ENCODE measurements around the gene SNX25. TPM values are rescaled to one million over a fixed set of nuclear protein-coding genes. Genes with fewer than 3 reads are reported as not detected.

Gene SNX25
- total RNA-seq, 4 donors from 2014 or later = 11.3 to 17.3 (median 13.4) TPM

GRCh38 chr4:185394568-185395237, 185.3 kb downstream of the SNX25 start:
- H3K4me1 ChIP-seq = peaks cover 22 to 28% of the 10 kb centered on the region in 2 donors

GRCh38 chr4:185395238-185395955, 186.0 kb downstream of the SNX25 start, which contains the start of gene LRP2BP:
LRP2BP (minus strand) TSS chr4:185395924; CDS start chr4:185378186, 17,738 bp downstream.
- in situ Hi-C loops (cut with MboI; ENCODE audit: low sequenced_read_pairs in 4 of 4) = loop anchor here in 3 of 4 donors (10.0 to 25.0 kb wide), 2 partner anchors 183 to 191 kb away; partner anchors contain the start of genes CFAP97 (in 3 of the 3) and SNX25 (in 3 of the 3)
- no peak for TF ChIP-seq POLR2A (IDR thresholded peaks at IDR 0.05)
- TF ChIP-seq, protein P1, sequence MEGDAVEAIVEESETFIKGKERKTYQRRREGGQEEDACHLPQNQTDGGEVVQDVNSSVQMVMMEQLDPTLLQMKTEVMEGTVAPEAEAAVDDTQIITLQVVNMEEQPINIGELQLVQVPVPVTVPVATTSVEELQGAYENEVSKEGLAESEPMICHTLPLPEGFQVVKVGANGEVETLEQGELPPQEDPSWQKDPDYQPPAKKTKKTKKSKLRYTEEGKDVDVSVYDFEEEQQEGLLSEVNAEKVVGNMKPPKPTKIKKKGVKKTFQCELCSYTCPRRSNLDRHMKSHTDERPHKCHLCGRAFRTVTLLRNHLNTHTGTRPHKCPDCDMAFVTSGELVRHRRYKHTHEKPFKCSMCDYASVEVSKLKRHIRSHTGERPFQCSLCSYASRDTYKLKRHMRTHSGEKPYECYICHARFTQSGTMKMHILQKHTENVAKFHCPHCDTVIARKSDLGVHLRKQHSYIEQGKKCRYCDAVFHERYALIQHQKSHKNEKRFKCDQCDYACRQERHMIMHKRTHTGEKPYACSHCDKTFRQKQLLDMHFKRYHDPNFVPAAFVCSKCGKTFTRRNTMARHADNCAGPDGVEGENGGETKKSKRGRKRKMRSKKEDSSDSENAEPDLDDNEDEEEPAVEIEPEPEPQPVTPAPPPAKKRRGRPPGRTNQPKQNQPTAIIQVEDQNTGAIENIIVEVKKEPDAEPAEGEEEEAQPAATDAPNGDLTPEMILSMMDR (IDR thresholded peaks at IDR 0.05 in 4 of 5, conservative IDR thresholded peaks at IDR 0.05 in 1 of 5) = no peak
- H3K36me3 ChIP-seq = peaks cover 0 to 12% of the 10 kb centered on the region in 2 donors
- no peak for DNase-seq
- H3K27me3 ChIP-seq = no peaks in the 10 kb centered on the region
- no peak for ATAC-seq
- peak within 1 kb of the TSS; percentile 83 to 95 (median 90) for H3K4me3 ChIP-seq
- H3K27ac ChIP-seq = peak within 1 kb of the TSS; percentile 98 to 100 (median 100)
- peaks cover 22 to 28% of the 10 kb centered on the region in 2 donors for H3K4me1 ChIP-seq
- intact Hi-C loops (cut with DNase I; ENCODE audit: low total_unique reads) = loop anchor here (10.0 kb wide), 5 partner anchors 199 to 1891 kb away; partner anchors contain the start of genes ACSL1 and ING2
- H3K9me3 ChIP-seq = no peaks in the 10 kb centered on the region

More at GRCh38 chr4:185394568-185395237, 185.3 kb downstream of the SNX25 start:
- Histone ChIP-seq H3K4me3 (peak overlapping the region; percentile 83 to 95 (median 90)), H3K27me3 (no peaks in the 10 kb centered on the region), H3K9me3 (no peaks in the 10 kb centered on the region), H3K36me3 (peaks cover 0 to 5% of the 10 kb centered on the region in 2 donors), H3K27ac (peak overlapping the region; percentile 98 to 100 (median 100))
- ATAC-seq (no peak), DNase-seq (no peak)
- intact Hi-C loops (cut with DNase I; ENCODE audit: low total_unique reads) (loop anchor here (10.0 kb wide), 5 partner anchors 200 to 1890 kb away; partner anchors contain the start of genes ACSL1 and ING2), in situ Hi-C loops (cut with MboI; ENCODE audit: low sequenced_read_pairs in 4 of 4) (loop anchor here in 3 of 4 donors (10.0 to 25.0 kb wide), 2 partner anchors 182 to 190 kb away; partner anchors contain the start of genes CFAP97 (in 3 of the 3) and SNX25 (in 3 of the 3))
- TF ChIP-seq, protein P1 (IDR thresholded peaks at IDR 0.05 in 4 of 5, conservative IDR thresholded peaks at IDR 0.05 in 1 of 5) = no peak
- no peak for TF ChIP-seq POLR2A (IDR thresholded peaks at IDR 0.05)

- TF ChIP-seq, protein P1 (IDR thresholded peaks at IDR 0.05 in 4 of 5, conservative IDR thresholded peaks at IDR 0.05 in 1 of 5) = peak in 1 of 5 experiments; percentile 17
- peak; percentile 88 to 94 for TF ChIP-seq POLR2A (IDR thresholded peaks at IDR 0.05)
- DNase-seq (peak; percentile 95 to 98), ATAC-seq (peak; percentile 87 to 92)
- in situ Hi-C loops (cut with MboI; ENCODE audit: low sequenced_read_pairs in 4 of 4) = loop anchor here in 3 of 4 donors (10.0 to 25.0 kb wide), 2 partner anchors 184 to 191 kb away; partner anchors contain the start of genes CFAP97 (in 3 of the 3) and SNX25 (in 3 of the 3)
- Histone ChIP-seq H3K4me1 (peaks cover 22 to 28% of the 10 kb centered on the region in 2 donors), H3K36me3 (peaks cover 0 to 19% of the 10 kb centered on the region in 2 donors), H3K27ac (peak overlapping the region; percentile 98 to 100 (median 100)), H3K9me3 (no peaks in the 10 kb centered on the region), H3K4me3 (peak overlapping the region; percentile 83 to 95 (median 90)), H3K27me3 (no peaks in the 10 kb centered on the region)
- intact Hi-C loops (cut with DNase I; ENCODE audit: low total_unique reads) = loop anchor here (1.0 to 10.0 kb wide), 8 partner anchors 29 to 1891 kb away; partner anchors contain the start of genes ACSL1, ING2, SLC25A4 and SNX25
Measured at GRCh38 chr4:185395956-185396723, 186.7 kb downstream of the SNX25 start.

All from gastrocnemius medialis (tissue), 4 donors.